Suprapubic skin (tissue), 4 donors: ENCODE results near the gene MMAB.

Experiments used
- CTCF ChIP-seq, 2 donors: fragments of 200-600 bp in 1 of 2; fragments of 450-650 bp in 1 of 2; sonication (generic) in 1 of 2; IDR thresholded peaks; one replicate each; pipeline ENCODE4 v1.5.1; 2016 to 2019; ENCODE audit warnings: antibody characterized with exemption in 2 of 2, mild to moderate bottlenecking in 1 of 2, moderate library complexity in 1 of 2
- POLR2A ChIP-seq, 2 donors: fragments of 450-650 bp; IDR thresholded peaks; one replicate each; pipeline ENCODE4 v1.6.1; 2017; ENCODE audit warnings: antibody characterized with exemption in 2 of 2, mild to moderate bottlenecking in 2 of 2, moderate library complexity in 2 of 2
- POLR2AphosphoS5 ChIP-seq, 3 donors: sonication (generic); formaldehyde crosslinking; IDR thresholded peaks; one replicate each; pipeline ENCODE4 v1.6.1; 2017; ENCODE audit warnings: antibody characterized with exemption in 3 of 3

GRCh38 chr12:109560867-109561710 is 12.2 kb downstream of the MMAB start:
- TF ChIP-seq CTCF (IDR thresholded peaks at IDR 0.05) (no peak), POLR2AphosphoS5 (IDR thresholded peaks at IDR 0.05) (no peak), POLR2A (IDR thresholded peaks at IDR 0.05) (no peak)
